HG03064 (cell line): ENCODE data around the gene CHRDL2.

ENCODE experiments used
- ATAC-seq: cut with Tn5 transposase; IDR thresholded peaks from one replicate; pipeline ENCODE4 v1.9.1; 2021; ENCODE audit warnings: low read depth; ENCODE audit not compliant: unreplicated experiment

CHRDL2 gene

DNA sequence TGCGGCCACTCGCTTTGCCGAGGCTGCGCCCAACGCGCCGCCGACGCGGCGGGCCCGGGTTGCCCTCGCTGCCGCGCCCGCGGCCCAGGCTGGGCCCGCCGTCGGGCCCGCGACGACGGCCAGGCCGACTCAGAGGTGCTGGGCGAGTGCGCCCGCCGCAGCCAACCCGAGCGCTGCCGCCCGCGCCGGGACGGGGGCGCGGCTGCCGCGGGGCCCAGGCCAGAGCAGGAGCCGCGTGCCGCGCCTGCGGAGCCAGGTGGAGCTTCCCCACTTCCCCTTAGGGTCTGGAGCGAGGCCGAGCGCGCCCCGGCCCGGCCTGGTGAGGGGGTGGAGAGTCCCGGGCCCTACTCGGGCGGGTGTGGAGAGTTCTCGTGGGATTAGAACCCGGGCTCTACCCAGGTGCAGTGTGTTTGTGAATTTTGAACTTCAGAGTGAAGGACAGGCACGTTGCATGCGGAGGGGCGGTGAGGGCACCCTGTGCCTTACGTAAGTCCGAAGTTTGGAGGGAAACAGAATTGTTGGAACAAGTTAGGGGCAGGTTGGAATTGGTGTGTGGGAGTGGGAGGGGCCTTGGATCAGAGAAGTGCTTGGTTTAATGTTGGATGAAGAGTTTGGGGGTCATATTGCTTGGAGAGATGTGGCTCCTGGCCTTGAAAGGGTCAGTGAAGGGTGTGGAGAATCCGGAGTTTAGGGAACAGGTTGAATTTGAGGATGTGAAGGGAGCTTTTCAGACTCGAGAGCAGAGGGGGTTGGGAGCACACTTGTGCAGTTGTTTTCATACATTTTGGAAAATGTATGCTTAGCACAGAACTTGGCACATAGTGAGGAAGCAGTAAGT lies 18.1 kb upstream of the CHRDL2 start:
- peak; percentile 50 for ATAC-seq

DNA sequence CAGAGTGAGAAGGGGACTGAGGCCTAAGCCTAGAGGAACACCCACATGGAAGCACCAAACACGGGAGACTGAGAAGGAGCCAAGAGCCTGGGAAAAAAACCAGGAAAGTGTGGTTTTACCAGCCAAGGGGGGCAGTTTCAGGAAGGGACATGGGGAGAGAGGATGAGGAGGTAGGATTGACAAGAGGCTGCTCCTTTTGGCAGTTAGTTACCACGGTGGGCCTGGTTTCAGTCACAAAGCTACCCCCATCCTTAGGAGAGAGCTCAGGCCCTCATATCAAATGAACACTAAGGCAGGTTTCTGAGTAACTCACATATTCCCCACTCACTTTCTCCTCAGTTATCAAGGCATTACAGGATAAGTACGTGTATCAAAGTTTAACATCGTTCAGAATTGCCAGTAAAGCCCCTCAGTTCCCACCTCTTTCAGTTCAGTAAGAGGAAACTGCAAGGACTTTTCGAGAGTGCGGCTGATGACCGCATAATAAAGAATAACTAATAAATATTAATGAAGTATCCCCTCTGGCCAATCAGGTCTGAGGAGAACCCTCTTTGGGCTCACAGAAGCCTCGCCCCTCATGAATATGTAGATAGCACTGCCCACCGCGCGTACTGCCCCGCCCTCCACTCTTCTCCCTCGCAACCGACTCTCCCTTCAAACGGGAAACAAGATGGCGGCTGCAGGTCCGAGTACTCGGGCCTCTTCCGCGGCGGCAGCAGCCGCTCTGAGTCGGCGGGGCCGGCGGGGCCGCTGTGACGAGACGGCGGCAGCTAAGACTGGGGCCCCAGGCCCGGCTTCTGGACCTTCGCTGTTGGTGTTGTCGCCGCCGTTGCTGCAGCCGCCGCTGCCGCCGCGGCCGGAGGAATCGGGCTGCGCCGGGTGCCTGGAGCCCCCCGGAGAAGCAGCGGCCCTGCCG lies 17.2 kb upstream of the CHRDL2 start, which contains the start of gene RNF169:
Gene RNF169 (plus strand): TSS at position 639 of the 916 bp plus-strand sequence. CDS start 32 bp downstream, at position 671.
- ATAC-seq: peak; percentile 95

DNA sequence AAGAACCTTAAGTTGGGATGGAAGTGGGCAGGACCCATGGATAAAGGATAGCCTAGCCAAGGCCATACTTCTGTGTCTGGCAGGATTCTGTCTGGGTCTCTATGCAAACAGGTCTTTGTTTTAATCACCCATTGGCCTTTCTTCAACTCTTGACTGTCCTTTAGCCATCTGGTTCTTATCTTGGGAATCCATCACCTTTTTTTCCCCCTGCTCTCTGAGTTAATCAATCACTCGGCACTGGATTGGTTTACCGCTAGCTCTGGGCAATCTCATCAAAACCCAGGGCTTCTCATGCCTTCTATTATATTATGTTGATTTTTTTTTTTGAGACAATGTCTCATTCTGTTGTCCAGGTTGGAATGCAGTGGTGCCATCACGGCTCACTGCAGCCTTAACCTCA lies 15.6 kb upstream of the CHRDL2 start:
- no peak for ATAC-seq

DNA sequence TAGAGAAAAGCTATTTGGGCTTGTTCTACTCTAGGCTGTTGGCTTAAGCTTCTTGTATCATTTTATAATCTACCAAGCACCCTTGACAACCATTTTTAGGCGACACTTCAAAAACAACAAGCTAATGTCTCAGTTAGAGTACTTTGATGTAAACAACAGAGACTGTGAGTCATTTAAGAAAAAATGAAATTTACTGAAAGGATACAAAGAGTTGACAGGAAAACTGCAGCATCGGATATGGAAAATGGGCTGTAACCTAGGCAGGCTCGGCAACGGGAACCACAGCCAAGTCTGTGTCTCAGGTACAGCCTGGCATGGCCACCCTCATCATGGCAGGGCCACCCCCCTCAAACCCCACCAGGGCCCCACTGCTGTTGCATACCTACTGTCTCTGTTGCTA lies 13.1 kb upstream of the CHRDL2 start:
- ATAC-seq: no peak

DNA sequence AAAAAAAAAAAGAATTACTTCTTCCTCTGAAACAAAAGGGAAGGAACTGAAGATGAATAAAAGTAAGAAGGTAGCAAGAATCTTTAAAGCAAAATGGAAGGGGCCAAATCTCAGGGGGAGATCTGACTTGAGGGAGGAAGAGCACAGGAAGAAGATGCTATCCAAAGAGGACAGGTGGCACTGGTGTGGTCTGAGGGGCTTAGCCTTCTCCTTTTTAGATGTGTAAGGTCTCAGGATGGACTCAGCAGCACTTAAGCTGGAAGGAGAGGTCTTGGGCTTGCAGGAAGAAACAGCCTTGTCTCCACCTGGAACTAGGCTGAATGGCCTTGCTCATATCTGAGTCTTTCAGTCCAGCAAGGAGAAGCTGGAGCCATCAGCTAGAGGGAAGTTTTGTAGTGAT lies 12.4 kb upstream of the CHRDL2 start:
- no peak for ATAC-seq

DNA sequence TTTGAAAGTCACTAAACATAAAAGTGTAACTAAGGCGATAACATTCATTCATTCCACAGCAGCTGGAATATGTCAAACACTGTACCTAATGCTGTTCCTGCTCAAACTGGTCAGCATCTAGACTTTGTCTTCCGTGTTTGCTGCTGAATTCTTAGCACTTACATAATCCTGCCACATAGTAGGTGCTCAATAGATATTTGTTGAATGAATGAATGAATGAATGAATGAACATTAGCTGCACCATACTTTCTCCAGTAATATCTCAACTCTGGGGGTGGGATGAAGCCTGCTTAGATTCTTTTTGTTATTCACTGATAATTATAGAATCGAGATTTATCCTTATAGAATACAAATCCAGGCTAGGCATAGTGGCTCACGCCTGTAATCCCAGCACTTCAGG lies 10.8 kb upstream of the CHRDL2 start:
- ATAC-seq: no peak

DNA sequence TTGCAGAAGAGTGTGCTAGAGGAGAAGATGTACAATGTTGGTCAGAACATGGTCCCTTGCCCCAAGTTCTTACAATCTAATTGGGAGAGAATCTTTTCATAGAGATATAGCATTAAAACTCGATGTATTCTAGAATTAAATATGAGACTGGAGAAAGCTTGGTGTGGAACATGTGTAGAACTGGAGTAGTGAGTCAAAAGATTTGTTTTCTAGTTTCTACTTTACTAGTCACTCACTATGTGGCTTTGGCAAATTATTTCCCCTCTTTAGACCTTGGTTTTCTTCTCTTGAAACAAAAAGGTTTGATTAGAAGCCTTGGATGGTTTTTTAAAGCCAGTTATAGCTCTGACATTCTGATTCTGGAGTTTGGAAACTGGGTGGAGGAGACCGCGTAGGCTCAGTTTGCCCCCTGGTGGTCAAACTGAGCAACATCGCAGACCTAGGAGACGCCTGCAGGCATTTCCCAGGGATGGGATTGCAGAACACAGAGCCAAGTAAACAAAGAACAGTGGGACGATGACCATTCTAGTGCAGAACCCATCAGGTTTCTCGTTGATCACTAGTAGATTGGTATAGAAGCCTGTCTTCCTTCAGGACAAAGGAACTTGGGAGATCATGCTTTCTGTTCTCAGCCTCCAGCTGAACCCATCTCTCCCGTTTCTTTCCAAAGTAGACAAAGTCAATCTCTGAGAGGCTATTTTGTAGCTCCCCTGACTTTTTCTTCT lies 8.5 kb upstream of the CHRDL2 start:
- ATAC-seq: no peak

DNA sequence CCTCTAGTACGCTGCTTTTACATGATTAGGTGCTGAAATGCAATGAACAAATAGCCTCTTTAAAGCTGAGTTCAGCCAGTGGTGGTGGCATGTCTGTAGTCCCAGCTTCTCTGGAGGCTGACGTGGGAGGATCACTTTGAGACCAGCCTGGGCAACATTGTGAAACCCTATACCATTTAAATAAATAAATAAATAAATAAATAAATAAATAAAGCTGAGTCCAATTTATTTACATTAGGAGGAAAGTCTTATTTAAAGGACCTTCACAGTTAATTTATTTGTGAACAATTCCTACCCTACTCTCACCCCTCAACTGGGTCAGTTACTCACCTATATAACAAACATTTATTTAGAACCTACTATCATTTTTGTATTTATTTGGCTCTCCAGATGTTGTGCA lies 4.8 kb upstream of the CHRDL2 start:
- no peak for ATAC-seq

DNA sequence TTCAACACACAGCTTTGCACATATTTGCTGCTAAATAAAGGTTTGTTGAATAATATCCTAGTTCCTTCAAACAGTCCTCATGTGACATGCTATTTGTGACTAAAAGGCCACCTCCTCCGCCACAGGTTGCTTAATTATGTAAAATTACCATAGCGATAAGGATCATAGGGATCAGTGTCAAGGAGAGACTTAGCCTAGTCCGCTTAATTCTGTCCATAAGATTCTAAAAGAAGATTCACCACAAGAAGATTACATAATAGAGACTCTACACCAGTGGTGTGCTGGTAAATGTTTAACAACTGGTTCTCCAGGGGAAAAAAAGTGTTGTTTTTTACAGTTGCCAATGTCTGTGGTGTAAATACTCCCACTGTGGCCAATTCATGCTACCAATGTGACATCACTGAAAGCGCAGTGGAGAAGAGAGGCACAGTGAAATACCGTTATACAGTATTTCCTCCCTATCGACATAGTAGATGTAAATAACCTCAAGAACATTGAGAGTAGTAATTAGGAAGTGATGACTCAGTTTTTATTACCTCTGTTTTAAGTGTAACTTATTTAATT lies 4.2 kb upstream of the CHRDL2 start:
- ATAC-seq: no peak

DNA sequence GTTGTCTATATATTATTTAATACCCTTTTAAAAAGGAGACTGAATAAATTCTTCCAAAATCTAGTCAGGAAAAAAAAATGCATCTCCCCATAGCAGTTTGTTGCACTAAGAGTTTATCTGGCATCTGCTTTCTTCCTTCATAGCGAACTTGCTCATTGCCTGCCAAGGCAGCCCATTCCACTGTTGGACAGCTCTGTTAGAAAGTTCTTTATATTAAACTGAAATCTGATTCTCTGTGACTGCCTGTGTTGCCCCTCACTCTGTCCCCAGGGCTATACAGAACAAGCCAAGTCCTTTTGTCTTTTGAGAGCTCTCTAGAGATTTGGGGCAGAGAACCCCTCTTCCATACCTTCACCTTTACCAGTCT lies 3.3 kb upstream of the CHRDL2 start:
- ATAC-seq: no peak

DNA sequence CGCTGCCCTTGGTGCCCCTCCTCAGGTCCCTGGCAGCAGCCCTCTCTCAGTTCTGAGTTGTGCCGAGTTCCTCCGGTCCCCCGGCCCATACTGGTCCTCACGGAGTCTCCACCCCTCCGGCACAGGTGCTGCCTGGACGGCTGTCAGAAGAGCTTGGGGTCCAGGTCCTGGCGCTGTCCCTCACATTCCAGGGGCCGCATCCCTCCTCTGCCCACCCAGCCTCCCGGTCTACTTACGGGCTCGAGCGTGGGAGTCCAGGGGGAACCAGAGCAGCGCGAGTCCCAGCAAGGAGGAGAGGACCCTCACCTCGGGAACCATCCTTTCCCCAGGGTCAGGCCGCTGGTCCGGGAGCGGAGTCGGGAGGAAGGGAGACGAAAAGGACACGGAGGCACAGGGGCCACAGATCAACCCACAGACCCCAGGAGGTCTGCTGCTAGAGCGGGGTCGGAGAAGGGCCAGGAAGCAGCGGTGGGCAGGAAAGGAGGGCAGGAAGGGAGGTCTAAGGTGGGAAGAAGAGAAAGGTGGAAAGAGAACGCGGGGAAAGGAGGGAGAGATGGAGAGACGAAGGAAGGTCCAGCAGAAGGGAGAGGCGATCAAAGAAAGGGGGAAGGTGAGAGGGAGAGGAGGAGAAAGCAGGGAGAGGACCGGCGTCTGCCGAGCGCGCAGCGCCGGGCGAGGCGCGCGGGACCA lies 510 bp downstream of the CHRDL2 start:
- no peak for ATAC-seq

DNA sequence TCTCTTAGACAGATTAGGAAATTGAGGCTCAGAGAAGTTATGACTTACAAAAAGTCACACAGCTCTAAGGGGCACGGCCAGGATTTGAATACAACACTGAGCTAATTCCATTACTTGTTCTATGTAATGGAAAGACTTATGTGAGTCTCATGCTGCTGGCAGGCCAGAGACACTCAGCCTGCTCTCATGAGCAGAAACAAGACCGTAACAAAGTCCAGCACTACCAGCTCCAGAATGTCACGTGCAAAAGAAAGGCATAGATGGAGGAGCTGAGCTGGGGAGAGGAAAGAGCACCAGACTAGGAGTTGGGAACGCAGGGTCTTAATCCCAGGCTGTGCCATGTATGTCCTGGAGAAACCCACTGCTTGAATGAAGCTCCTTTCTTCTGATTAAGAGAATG lies 1.8 kb downstream of the CHRDL2 start:
- ATAC-seq: no peak

DNA sequence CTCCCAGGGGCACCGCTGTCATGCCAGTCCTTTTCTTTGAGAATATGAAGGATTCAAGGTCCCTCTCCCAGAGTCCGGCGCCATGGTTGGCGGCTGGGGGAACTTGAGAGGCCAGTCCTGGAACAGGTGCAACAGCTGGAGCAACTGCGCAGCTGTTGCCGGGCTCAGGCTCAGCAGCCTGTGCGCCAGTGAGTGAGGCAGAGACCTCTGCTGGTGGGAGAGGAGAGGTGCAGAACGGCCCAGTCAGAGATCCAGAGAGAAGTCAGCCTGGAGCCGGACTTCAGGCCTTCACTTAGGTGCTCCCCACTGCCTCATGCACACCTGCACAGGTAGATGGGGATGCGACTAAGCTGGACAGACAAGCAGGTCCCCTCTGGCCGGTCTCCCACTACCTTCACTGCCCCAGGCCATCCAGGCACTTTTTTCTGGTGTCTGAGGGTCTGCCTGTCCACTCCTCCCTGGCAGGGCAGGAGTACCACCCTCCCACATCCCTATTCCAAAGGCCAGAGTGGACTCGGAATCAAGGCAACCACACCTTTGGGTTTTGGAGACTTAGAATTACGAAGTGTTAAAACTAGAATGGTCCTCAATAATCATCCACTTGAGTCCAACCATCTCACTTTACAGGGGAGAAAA lies 4.6 kb downstream of the CHRDL2 start:
- peak; percentile 69 for ATAC-seq

DNA sequence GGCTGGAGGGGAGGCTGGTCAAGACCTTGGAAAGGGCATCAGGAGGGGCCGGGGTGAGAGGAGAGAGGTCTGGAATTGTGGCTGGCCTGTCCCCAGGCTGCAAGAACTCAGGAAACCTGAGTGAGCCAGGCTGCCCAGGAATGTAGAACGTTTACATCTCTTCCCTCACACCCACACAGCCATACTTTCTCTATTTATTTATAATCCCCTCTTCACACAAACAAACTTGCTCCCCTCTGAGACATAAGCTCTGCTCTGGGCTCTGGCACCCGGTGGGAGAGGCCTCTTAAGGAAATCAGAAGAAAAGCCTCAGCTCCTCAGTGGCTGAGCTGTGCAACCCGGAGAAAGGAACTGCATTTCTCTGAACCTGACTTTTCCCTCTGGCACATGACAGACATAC lies 5.5 kb downstream of the CHRDL2 start:
- ATAC-seq: no peak

DNA sequence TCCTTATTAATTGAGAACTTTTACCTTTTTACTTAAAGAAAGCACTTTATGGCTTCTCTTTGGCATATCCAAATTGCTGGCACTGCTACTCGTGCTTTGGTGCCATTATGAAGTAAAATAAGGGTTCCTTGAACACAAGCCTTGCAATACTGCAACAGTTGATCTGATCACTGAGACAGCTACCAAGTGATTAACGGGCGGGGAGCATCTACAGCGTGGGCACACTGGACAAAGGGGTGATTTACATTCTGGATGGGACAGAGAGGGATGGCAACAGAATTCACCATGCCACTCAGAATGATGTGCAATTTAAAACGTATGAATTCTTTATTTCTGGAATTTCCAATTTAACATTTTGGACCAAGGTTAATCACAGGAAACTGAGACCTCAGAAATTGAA lies 7.7 kb downstream of the CHRDL2 start:
- ATAC-seq: no peak

DNA sequence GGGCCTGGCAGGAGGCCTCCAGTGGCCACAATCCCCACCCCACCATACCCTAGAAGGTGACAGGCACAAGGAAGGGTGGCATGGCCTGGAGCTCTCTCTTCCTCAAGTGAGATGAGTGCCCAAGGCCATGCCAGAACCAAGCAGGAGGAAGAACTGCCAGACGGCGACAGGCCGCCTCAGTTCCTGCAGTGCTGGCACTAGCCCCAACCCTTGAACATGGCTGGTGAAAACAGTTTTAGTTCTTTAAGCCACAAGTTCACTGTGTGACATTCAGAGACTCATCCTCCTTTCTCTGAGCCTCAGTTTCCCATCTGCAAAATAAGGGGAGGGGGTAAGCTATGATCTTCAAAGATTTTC lies 9.8 kb downstream of the CHRDL2 start:
- ATAC-seq: no peak

DNA sequence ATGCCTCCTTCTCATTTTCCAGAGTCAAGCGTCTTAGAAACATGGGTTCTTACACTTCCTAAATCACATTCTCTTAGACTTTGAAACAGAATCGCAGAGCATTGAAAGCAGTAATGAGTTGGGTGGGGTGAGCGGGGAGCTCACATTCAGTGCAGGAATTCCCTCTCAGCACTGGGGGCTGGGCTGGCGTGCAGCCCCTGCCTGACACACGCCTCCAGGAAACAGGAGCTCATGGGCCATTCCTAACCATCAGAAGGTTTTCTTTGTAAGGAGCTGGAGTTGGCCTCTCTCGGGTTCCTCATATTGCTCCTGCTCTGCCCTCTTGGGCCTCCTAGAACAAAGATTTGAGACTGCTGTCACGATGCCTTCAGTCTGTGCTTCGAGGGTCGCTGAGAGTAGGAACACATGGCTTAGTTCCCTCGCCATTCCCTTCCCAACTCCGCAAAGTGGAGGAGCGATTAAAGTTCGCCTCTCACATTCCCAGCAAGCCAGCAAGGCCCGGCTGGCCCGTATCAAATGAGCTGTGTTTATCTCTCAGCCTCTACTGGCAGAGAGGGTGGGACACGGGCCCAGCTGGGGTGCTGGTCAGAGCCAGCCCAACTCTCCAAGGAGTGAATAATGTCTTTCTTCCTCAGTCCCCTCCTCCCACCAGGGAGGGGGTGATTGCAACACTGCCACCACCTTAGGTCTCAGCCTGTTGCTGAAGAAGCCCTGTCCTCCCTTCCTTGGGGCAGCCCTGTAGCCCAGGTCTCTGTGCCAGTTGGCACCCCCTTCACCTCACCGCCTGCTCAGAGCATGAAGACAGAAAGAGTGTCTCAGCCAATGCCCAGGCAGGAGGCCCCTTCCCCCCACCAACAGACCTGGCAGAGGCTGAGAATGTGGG lies 10.4 kb downstream of the CHRDL2 start:
- ATAC-seq: no peak

DNA sequence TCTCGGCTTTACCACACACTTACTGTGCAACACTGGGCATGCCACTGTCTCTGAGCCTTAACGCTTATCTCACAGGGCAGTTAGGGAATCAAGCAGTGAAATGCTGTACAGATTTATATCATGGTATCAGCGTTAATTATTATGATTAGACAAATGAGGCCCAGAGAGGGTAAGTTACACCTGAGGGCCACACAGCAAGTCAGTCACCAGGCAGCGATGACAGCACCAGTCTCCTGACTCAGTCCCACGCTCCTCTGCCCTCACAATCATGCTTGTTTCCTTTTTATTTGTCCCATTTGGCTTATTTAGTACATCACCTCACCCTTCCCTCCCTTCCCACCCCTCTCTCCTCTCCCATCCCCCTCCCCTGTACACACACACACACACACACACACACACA lies 12.2 kb downstream of the CHRDL2 start:
- no peak for ATAC-seq
